Thymus (tissue), 11 donors: ENCODE measurements around the gene NTRK1. TPM values are rescaled to one million over a fixed set of nuclear protein-coding genes. Genes with fewer than 3 reads are reported as not detected.
A peak's percentile ranks its signal among the peaks of the same experiment; 100 is the strongest.

Experiments
- DNase-seq, 9 donors: peaks; one replicate each; pipeline ENCODE4 v3.0.0-alpha.2; 2013; ENCODE audit warnings: low spot score in 9 of 9, low read depth in 6 of 9, missing footprints in 1 of 9
- H3K27ac ChIP-seq, 2 donors: one replicate each; pipeline ENCODE4 v1.5.1; 2013; ENCODE audit warnings: control low read depth in 1 of 2, low read depth in 1 of 2, low read length in 1 of 2, mild to moderate bottlenecking in 1 of 2, moderate library complexity in 1 of 2
- H3K27me3 ChIP-seq, 2 donors: one replicate each; pipeline ENCODE4 v1.5.1; 2013; ENCODE audit warnings: low read length in 1 of 2; ENCODE audit not compliant: control insufficient read depth in 2 of 2, insufficient read depth in 1 of 2
- H3K36me3 ChIP-seq, 2 donors: one replicate each; pipeline ENCODE4 v1.5.1; 2013; ENCODE audit warnings: low read length in 1 of 2, mild to moderate bottlenecking in 1 of 2, moderate library complexity in 1 of 2; ENCODE audit not compliant: control insufficient read depth in 2 of 2, insufficient read depth in 2 of 2
- H3K4me1 ChIP-seq, 2 donors: one replicate each; pipeline ENCODE4 v1.5.1; 2013; ENCODE audit warnings: low read length in 2 of 2; ENCODE audit not compliant: control insufficient read depth in 2 of 2, insufficient read depth in 2 of 2
- H3K4me3 ChIP-seq, 2 donors: one replicate each; pipeline ENCODE4 v1.5.1; 2013; ENCODE audit warnings: low read length in 2 of 2, control low read depth in 1 of 2, mild to moderate bottlenecking in 1 of 2
- H3K9me3 ChIP-seq, 2 donors: one replicate each; pipeline ENCODE4 v1.5.1; 2013; ENCODE audit warnings: low read length in 1 of 2, mild to moderate bottlenecking in 1 of 2; ENCODE audit not compliant: control insufficient read depth in 2 of 2, insufficient read depth in 1 of 2
- whole genome bisulfite sequencing: extraction: QIAGEN DNeasy Blood & Tissue Kit; methylation state at CpG from one replicate; pipeline ENCODE4 v1.1.7; 2013; 5-methylcytosine and 5-hydroxymethylcytosine counted together
- polyA plus RNA-seq: library from polyadenylated mRNA; stranded (reverse); fragments of 200-250 nt; gene quantifications from one replicate; pipeline ENCODE4 v1.2.3, GENCODE V29; 2013
- total RNA-seq: library from RNA; stranded (reverse); fragments of 120-200 nt; gene quantifications from one replicate; pipeline ENCODE4 v1.2.4, GENCODE V29; 2013
- donor health status: healthy.

NTRK1 gene
- total and polyA plus RNA-seq, 2 donors = 1.6 to 3.1 TPM

- Histone ChIP-seq H3K27me3 (peaks cover 15 to 92% of the 10 kb centered on the region in 2 donors), H3K36me3 (no peaks in the 10 kb centered on the region), H3K4me3 (no peak overlapping the region), H3K27ac (no peak overlapping the region), H3K9me3 (peaks cover 0 to 5% of the 10 kb centered on the region in 2 donors), H3K4me1 (peaks cover 0 to 3% of the 10 kb centered on the region in 2 donors)
- no peak for DNase-seq
- 63% methylated on average over 6 of the region's 6 CpGs for WGBS
Measured at GRCh38 chr1:156887734-156888133, 27.1 kb downstream of the NTRK1 start.

DNA sequence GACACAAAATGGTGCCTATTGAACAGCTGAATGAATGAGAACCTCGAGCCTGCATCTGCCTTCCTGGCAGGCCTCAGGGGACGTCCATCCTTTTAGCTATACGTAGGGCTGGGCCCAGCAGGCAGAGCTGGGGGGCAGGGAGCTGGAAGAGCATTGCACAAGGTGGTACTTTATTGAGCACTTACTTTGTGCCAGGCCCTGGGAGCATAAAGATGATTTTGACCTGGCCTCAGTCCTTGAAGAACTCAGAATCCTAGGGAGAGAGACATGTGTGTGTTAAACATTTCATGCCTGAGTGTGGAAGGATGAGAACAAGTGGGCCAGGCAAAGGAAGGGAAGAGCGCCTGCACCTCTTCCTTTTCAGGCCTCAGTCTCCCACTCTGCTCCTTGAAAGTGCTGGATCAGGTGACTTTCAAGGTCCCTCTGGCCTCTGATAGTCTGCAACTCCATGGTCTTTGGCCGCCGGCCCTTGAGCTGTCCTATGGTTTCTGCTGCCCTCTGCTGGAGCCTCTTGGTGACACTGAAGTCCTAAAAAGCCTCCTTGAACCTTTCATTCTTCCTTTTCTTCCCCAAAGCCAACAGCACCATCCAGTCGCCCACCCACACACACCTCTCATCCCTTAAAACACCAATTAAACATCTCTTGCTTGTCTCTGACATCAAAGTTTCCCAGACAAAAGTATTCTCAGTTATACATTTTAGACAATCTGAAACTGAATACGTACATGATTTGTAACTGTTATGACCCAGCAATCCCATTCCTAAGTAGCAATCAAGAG, 29.3 kb downstream of the NTRK1 start:
- H3K27ac ChIP-seq = no peak overlapping the region
- no peaks in the 10 kb centered on the region for H3K36me3 ChIP-seq
- H3K4me3 ChIP-seq = no peak overlapping the region
- WGBS = 48% methylated on average over 8 of the region's 8 CpGs
- H3K9me3 ChIP-seq = peaks cover 0 to 5% of the 10 kb centered on the region in 2 donors
- peaks cover 32 to 94% of the 10 kb centered on the region in 2 donors for H3K27me3 ChIP-seq
- peak in 8 of 9 donors; percentile 21 to 66 (median 44) for DNase-seq
- peaks cover 0 to 15% of the 10 kb centered on the region in 2 donors for H3K4me1 ChIP-seq

GRCh38 chr1:156892190-156893047, 31.8 kb downstream of the NTRK1 start:
- WGBS = 9% methylated on average over 48 of the region's 48 CpGs
- Histone ChIP-seq H3K9me3 (peaks cover 0 to 5% of the 10 kb centered on the region in 2 donors), H3K4me3 (peak overlapping the region in 1 of 2 donors; percentile 13), H3K4me1 (peaks cover 0 to 15% of the 10 kb centered on the region in 2 donors), H3K27me3 (peaks cover 33 to 92% of the 10 kb centered on the region in 2 donors), H3K27ac (no peak overlapping the region), H3K36me3 (no peaks in the 10 kb centered on the region)
- DNase-seq = peak; percentile 53 to 84 (median 65)

- peaks cover 0 to 15% of the 10 kb centered on the region in 2 donors for H3K4me1 ChIP-seq
- peak within 1 kb of the TSS in 1 of 2 donors; percentile 13 for H3K4me3 ChIP-seq
- 12% methylated on average over 60 of the region's 60 CpGs for WGBS
- H3K27ac ChIP-seq = peak within 1 kb of the TSS in 1 of 2 donors; percentile 34
- no peak for DNase-seq
- peaks cover 0 to 5% of the 10 kb centered on the region in 2 donors for H3K9me3 ChIP-seq
- peaks cover 35 to 92% of the 10 kb centered on the region in 2 donors for H3K27me3 ChIP-seq
- H3K36me3 ChIP-seq = no peaks in the 10 kb centered on the region
Measured at GRCh38 chr1:156893048-156893953, 32.6 kb downstream of the NTRK1 start, which contains the start of gene PEAR1. Gene PEAR1 (plus strand): TSS chr1:156893718. CDS start chr1:156903927, 10,209 bp downstream.

DNA sequence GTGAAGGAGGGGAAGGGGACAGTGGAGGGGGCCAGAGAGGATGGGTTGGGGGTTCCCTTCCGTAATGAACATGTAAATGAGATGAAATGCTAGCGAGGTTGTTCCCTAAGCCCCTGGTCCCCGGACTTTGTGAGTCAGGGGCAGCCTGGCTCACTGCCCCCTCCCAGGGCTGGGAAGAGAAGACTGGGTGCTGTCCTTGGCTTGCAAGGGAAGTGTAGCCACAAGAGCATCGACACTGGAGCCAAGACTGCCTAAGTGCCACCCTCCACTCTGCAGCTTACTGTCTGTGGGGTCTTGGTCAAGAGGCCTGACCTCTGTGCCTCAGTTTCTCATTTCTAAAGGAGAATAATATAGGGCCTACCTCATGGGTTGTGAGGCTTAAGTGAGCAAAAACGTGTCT, 33.3 kb downstream of the NTRK1 start:
- H3K4me1 ChIP-seq = peaks cover 0 to 20% of the 10 kb centered on the region in 2 donors
- H3K9me3 ChIP-seq = peaks cover 0 to 5% of the 10 kb centered on the region in 2 donors
- WGBS = 33% methylated on average over 5 of the region's 5 CpGs
- H3K27ac ChIP-seq = peak overlapping the region in 1 of 2 donors; percentile 34
- no peaks in the 10 kb centered on the region for H3K36me3 ChIP-seq
- no peak overlapping the region for H3K4me3 ChIP-seq
- no peak for DNase-seq
- H3K27me3 ChIP-seq = peaks cover 32 to 92% of the 10 kb centered on the region in 2 donors

- DNase-seq = no peak
- Histone ChIP-seq H3K27me3 (peaks cover 32 to 92% of the 10 kb centered on the region in 2 donors), H3K4me1 (peaks cover 0 to 20% of the 10 kb centered on the region in 2 donors), H3K9me3 (peaks cover 0 to 5% of the 10 kb centered on the region in 2 donors), H3K27ac (peak overlapping the region in 1 of 2 donors; percentile 24), H3K4me3 (no peak overlapping the region), H3K36me3 (no peaks in the 10 kb centered on the region)
- WGBS = 76% methylated on average over 12 of the region's 12 CpGs
Measured at GRCh38 chr1:156894711-156895454, 34.2 kb downstream of the NTRK1 start.

DNA sequence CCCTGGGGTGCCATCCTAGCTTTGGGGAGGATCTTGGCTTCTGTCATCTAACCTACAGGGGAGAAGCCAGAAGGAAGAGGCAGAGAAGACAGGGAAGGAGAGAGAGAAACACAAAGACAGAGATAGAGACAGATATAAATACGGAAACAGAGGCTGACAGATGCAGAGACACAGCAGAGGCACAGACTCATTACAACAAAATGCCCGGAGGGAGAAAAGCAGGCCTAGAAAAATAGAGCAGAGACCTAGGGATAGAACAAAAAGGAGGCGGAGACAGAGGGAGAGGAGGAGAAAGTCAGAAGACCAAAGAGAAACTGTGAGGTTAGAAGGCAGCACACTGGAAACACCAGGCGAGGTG, 34.8 kb downstream of the NTRK1 start:
- peaks cover 0 to 20% of the 10 kb centered on the region in 2 donors for H3K4me1 ChIP-seq
- H3K9me3 ChIP-seq = peaks cover 0 to 5% of the 10 kb centered on the region in 2 donors
- no peaks in the 10 kb centered on the region for H3K36me3 ChIP-seq
- H3K27me3 ChIP-seq = peaks cover 31 to 90% of the 10 kb centered on the region in 2 donors
- DNase-seq = no peak
- H3K4me3 ChIP-seq = no peak overlapping the region
- H3K27ac ChIP-seq = peak overlapping the region in 1 of 2 donors; percentile 17
- WGBS = 94% methylated on average over 4 of the region's 4 CpGs

DNA sequence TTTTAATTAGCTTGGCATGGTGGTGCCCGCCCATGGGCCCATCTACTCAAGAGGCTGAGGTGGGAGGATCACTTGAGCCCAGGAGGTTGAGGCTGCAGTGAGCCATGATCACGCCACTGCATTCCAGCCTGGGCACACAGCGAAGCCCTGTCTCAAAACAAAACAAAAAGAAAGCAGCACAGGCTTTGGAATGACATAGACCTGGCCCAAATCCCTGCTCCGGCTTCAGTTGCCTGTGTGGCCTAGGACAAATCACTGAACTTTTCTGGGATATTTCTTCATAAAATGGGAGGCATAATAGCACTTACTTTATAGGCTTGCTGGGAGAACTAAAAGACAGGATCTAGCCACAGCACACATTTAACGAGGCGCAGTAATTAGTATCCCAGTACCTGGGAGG, 35.3 kb downstream of the NTRK1 start:
- Histone ChIP-seq H3K27ac (no peak overlapping the region), H3K36me3 (no peaks in the 10 kb centered on the region), H3K4me1 (peaks cover 0 to 20% of the 10 kb centered on the region in 2 donors), H3K4me3 (no peak overlapping the region), H3K27me3 (peaks cover 28 to 89% of the 10 kb centered on the region in 2 donors), H3K9me3 (peaks cover 0 to 5% of the 10 kb centered on the region in 2 donors)
- no peak for DNase-seq
- 95% methylated on average over 6 of the region's 6 CpGs for WGBS
